HG03039 (cell line): ENCODE data around the gene RAB31.
"Not testable (repeated sequence)": the region's sequence is repeated elsewhere in the genome, so short reads cannot be mapped to it uniquely, and the experiment has no call there.

Experiments used
- ATAC-seq: cut with Tn5 transposase; IDR thresholded peaks from one replicate; pipeline ENCODE4 v1.9.1; 2021; ENCODE audit warnings: mild to moderate bottlenecking, moderate library complexity; ENCODE audit not compliant: unreplicated experiment

RAB31 gene

DNA sequence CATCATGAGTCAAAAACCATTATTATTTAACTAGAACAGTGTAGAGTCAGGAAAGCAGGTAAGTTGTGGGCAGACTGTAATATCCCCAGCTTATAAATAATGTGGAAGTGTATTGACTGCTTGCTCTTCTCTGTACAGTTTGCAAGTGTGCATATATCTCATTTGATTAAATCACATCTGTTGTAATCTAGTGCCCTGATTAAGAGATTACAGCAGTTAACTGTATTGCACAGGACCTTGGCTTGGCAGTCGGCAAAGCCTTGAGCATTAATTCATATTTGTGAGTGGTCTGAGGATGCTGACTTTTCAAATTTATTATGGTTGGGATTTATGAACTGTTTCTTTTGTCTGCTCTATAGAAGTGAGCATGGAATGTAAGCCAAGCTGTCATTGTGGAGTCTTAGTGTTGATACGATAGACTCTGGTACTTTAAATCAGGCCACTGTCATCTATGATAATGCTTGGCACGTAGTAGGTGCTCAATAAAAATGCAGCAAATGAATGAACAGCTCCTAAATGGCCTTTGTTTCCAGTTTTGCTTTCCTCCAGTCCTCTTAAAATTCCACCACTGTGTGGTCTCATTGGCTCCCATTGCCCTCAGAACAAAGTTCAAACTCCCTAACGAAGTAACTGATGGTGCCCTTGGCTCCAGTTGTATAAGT is 48.3 kb downstream of the RAB31 start:
- ATAC-seq, result no peak

DNA sequence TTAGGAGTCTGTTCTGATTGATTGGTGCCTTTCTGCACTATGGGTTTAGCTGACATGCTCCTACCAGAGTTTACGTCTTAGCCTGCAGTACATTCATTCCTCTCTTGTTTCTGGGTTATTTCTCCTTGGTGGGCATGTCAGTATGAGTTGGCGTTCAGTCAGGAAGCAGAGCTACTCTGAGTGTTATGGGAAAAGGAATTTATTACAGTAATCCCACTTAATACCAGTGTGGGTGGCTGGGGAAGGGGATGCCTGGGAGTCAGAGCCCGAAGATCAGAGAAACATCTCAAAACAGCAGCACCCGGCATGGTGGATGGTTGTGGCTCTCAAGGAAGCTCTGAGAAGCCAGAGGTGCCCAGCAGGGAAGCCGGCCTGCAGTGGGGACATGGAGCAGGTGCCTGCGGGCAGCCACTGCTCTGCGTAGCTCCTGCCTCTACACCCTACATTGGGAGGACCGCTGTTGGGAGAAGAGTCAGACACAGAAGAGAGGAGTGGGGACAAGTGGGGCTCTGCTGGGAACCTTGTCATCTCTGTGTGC is 48.9 kb downstream of the RAB31 start:
- ATAC-seq, result no peak

DNA sequence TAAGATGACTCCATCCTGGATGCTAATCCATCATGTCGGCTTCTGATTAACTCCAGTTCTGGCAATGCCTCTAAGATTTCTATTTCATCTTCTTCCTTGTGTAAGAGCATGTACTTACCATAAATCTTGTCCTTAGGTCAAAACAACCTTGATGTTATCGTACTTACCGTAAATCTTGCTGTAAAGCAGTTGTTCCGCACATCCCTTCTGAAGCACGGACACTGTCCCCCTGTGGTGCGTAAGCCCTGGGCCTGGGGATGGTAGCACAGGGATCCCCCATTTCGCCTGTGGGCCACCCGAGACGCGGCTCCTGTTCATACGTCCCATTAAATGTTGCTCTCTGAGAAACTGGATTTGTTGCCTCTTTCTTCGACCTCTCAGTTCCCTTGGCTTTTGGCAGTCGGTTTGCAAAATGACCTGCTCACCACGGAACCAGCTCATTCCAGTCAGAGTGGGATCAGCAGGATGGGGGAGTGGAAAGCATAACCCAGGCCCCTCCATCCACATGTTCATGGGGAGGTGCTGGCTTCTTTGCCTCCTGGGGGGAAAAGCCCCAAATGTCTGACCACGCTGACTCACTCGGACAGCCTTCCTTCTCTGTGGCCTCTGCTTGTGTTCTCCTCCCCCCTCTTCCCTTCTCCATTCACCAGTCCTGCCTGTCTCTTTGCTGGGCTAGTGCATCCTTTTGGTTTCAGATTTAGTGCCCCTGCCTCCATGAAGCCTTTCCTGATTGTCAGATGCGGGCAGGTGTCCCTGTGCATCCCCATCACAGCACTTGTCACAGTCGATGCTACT is 49.9 kb downstream of the RAB31 start:
- ATAC-seq, result no peak

DNA sequence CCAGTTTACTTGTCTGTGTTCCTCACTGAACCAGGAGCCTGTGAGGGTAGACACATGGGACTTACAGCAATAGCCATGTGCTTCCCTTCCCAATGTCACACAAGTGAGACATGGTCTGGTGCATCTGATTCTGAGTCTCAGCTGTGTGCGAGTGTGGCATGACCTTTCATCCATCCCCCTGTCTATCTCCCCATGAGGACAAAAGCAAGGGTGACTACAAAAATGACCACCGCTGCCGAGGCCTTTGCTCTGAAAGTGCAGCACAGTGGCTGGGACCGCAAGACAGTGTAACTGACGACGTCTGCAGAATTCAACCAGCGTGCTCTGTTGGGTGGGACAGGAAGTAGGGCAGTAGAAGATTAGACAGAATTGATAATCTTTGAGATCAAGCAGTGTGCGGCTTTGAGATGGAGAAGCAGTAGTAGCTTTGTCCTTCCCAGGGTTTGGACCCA is 50.5 kb downstream of the RAB31 start:
- ATAC-seq, result no peak

DNA sequence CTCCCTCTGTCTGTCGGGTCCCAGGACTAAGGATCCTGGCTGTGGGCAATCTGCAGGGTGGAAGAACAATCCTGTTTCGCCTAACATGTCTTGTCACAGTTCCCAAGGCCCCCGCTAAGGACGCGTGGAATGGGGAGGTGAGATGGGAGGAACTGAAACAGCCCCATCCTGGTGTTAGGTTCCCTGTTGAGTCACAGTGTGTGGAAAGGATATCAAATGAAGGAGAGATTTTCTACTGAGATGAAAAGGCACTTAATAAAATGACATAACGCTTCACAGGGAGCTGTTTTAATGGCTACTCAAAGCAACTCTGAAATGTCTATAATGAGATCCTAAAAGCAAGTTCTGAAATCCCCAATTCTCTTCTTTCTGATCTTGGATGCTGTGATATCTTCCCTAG is 52.5 kb downstream of the RAB31 start:
- ATAC-seq, result no peak

DNA sequence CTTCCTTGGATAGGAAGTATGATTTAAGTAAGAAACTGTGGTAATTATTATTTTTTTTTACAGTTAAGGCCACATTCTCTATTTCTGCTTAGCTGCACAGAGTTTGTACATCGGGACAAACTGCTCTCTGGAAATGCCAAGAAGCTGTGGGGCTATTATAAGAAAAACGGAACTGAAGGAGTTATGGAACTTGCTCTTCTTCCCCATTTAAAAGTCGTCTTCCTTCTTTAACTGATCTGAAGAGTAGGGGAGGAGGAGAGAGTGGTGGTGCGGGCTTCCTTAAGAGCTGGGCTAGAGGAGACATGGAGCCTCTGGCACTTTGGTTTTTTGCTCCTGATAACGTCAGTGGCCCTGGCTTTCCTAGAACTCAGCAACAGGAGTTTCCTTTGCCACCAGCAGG is 54.4 kb downstream of the RAB31 start:
- ATAC-seq, result no peak

DNA sequence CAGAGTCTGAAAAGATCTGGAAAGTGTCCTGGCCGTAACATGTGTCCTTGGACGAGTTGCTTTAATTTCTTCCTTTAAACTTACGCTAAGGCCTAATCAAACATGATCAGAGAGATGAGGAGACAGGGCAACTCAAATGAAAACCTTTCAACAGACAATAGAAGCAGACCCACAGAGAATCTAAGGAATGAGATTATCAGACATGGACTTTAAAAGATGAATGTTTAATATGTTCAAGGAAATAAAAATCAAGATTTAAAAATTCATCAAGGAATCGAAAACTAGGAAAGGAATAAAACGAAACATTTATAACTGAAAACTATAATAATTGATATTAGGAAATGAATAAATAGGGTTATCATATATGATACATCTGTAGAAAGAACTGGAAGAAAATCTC is 55.1 kb downstream of the RAB31 start:
- no peak for ATAC-seq

DNA sequence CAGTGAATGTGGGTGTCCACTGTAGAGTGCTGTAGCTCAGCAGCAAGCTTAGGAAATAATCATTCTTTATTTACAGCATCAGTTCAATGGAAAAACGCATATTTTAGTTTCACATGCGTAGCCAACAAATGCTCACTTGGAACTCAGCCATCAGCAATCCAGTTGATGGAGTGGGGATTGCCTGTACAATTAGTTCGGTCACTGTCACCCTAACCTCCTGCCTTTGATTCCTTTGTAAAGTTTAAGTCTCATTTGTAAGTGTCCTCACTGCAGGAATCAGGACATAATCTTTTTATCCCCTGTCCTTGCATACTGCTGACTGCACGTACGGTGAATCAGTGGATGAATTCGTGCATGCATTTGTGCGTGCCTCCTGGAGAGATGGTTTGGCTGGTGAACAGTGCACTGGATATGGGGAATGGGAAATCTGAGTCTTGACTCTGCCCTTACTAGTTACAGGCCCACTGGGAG is 55.9 kb downstream of the RAB31 start:
- no peak for ATAC-seq

DNA sequence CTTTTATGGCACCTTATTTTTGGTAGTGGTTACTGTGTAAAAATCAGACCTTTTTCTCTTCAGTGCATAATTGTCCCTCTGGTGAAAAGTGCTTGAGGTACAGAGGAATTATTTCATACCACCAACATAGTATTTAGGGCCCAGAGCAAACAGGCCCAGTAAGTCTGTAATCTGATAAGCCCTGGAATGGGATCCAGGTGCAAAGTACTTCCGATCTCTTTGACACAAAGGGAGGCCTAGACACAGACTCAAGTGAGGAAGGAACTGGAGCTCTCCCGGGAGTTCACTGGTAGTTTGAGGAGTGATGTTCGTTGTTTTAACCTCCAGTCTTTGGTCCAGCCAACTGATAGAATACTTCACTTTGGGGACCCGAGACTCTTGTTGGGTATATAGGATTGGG is 57.4 kb downstream of the RAB31 start:
- ATAC-seq, result no peak

DNA sequence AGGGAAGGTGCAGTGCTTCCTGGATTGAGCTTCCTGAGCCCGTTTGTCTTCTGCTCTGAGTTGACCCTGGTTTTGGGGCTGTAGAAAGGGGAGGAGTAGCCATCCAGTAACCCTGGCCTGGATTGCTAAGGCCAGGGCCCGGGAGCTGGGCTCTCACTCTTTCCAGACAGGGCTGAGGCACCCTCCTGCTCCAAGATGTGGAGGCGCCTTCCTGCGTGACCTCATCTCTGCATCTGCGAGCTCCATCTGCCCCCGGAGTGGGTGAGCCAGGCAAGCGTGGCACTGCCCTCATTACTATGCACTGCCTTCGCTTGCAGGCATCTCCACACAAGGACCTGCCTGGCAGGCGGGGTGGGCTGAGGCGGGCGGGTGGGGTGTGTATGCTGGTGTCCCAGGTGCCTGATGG is 58.0 kb downstream of the RAB31 start:
- ATAC-seq, result no peak

DNA sequence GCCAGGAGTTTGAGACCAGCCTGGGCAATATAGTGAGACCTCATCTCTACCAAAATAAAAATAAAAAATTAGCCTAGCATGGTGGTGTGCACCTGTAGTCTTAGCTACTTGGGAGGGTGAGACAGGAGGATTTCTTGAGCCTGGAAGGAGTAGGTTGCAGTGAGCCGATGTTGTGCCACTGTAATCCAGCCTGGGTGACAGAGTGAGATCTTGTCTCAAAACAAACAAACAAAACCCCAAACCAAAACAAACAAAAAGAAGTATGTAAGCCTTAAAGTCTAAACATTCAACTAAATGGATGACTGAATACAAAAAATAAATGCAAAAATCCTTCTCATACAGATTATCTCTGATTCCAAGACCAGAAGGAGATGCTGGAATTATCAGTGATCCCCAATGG is 58.6 kb downstream of the RAB31 start:
- no peak for ATAC-seq

DNA sequence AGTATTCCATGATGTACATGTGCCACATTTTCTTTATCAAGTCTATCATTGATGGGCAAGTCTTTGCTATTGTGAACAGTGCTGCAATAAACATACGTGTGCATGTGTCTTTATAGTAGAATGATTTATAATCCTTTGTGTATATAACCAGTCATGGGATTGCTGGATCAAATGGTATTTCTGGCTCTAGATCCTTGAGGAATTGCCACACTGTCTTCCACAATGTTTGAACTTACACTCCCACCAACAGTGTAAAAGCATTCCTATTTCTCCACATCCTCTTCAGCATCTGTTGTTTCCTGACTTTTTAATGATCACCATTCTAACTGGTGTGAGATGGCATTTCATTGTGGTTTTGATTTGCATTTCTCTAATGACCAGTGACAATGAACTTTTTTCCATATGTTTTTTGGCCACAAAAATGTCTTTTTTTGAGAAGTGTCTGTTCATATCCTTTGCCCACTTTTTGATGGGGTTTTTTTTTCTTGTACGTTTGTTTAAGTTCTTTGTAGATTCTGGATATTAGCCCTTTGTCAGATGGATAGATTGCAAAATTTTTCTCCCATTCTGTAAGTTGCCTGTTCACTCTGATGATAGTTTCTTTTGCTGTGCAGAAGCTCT is 60.1 kb downstream of the RAB31 start:
- not testable (repeated sequence) for ATAC-seq

DNA sequence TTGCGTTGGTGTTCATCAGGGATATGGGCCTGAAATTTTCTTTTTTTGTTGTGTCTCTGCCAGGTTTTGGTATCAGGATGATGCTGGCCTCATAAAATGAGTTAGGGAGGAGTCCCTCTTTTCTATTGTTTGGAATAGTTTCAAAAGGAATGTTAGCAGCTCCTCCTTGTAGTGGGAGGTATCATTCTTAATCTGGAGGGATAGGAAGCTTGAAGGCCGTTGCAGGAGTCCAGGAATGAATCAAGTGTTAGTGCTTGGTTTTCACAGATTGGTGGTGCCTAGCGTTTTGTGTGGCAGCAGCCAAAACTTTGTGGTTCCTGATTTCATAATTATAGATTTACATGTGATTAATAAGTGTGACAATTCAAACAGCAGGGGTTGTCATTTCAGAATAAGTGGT is 62.0 kb downstream of the RAB31 start:
- not testable (repeated sequence) for ATAC-seq

DNA sequence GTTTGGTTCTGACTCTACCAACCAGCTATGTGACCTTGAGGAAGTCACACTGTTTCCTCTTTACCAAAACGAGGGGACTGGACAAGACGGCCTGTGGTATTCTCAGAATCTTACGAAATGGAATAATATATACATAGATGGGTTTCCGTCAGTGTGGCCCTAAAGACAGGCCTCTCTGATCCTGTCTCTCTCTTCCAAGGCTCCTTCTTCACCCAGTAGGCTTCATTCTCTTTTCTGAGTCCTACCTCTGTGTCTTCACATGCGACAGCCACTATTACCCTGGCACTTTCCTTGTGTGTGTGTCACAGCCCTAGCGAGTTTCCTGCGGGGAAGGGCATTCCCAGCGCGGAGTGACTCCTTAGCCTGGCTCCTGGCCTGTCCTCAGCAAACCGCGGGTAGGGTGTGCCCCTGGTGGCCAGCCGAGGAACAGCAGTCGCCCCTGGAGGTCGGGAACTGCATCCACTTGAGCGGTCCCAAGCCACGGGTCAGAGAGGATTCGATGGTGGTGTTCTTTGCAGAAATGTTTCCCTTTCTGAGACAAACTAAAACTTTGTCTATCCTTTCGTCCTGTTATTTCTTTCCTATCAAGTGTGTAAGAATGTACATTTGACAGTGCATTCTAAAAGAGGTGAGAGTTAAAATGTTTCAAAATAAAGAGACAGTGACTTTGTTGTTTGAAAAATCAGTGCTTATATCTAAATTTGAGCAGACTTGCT is 63.3 kb downstream of the RAB31 start:
- no peak for ATAC-seq

DNA sequence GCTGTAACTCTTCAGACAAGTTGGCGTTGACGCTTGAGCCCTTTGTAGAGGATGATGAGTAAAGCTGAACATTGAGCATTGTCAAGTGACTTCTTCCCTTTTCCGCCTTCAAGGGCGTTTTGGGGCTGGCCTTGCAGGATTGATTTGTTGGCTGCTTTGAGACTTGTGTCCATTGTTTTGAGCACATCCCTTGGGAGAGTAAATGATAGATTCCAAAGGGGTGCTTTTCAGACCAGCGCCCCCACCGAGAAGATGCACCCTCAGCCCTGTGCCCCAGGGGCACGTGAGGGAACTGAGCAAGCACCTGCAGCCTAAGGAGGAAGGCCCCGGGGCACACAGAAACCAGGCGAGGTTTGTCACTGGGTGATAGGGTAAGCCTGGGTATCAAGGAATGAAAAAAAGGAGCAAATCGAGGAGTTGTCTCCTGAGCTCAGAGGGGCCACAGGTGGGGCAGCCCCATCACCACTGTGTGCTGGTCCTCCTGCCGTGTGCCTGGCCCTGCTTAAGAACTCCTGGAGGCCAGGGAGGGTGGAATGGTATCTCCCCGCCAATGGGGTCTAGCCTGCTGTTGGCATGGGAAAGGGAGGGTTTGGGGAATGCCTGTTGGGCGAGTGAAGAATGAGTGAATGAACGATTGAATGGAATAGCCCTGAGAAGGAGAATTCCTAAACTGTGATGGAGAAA is 64.0 kb downstream of the RAB31 start:
- no peak for ATAC-seq

DNA sequence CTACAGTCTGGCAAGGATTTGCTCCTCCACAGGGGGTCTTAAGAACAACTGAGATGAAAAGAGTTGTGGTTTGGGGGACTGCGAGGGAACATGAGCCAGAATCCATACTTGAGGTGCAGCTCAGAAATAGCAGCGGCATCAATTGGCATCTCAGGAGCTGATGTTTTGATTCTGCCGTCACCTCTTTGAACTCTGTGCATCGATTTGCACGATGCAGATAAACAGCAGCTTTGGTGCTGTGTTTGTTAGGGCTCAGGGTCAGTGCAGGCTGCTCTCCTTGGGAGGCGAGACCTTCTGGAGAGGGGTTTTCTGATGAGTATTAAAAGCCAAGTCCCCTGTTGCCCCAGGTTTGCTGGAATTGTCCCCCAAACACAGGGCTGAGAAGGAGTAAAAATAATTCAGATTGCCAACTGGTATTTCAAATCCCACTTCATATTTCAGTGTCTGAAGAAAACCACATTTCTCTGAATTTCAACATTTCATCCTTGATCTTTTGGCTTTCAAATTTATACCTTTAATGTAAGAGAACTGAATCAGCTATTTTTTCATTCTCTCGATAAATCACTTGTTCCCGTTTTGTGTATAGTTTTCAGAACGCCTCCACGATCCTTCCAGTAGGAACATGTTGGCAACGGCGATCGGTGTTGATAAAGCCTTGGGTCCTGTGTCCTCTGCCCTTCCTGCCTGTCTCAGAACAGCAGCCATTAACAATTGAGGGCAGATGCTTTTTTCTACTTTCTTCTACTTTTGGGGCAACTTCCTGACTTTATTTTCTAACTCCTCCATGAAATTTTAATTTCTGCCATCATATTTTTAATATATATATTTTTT is 65.0 kb downstream of the RAB31 start:
- no peak for ATAC-seq

DNA sequence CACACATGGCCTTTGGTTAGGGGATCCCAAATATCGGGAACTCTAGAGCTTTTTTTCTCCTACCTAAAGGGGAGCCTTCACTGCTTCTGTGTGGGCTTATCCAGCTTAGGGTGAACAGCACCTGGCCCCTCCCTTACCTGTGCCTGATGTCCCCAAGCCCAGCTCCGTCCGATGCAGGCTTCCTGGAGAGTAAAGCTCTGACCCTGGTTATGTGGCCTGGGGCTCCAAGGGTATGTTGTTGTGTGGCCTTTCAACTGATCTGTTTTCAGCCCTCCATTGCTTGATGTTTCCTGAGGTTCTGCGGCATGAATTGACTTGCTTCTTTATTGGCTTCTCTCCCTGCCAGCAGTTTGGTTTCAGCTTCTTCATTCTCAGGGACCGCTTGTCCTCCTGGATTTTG is 66.0 kb downstream of the RAB31 start:
- ATAC-seq, result no peak

DNA sequence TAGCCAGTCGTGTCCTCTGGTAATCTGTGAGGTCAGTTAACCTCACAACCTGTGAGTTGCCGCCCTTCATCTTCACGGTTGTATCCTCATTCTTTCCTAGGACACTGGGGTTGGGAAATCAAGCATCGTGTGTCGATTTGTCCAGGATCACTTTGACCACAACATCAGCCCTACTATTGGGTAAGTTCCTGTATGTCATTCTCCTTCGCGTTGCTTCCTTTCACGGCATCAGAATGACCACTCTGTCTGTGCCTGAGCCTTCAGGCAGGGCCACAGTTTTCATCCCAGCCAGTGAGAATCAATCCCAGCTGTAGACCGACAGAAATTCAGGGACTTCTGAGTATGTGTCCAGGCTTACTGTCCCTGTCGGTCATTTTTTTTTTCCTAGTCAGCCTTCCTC is 67.1 kb downstream of the RAB31 start:
- ATAC-seq, result no peak

DNA sequence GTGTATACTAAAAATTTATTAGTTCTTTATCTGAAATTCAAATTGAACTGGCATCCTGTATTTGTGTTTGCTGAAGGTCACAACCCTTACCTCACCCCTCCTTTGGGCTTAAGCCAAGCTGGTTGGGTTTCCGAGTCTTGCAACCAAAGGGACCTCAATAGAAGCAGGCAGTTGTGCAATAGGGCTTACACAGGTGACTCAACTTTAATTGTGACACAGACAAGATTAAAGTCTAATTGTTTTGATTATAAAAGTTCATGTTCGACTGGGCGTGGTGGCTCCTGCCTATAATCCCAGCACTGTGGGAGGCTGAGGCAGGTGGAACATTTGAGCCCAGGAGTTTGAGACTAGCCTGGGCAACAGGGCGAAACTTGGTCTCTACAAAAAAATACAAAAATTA is 71.5 kb downstream of the RAB31 start:
- no peak for ATAC-seq
